HepG2 (cell line): ENCODE data around the gene RANBP17. TPM values are rescaled to one million over a fixed set of nuclear protein-coding genes. Genes with fewer than 3 reads are reported as not detected.

Experiments used
- ATAC-seq: fragments of 200-7000 bp; cut with Tn5 transposase; 3 replicates; pipeline ENCODE4 v1.9.1; 2020; ENCODE audit warnings: mild to moderate bottlenecking, moderate library complexity
- BruUV-seq: library from RNA; stranded (reverse); fragments of 400-500 nt; replicated peaks from 2 replicates; lab custom pipeline; 2021; lab: Mats Ljungman, UMichigan
- CTCF ChIA-PET: fragments of 300-600 bp; formaldehyde crosslinking; extraction: SDS; loops from one replicate; lab custom pipeline; 2021; ENCODE audit warnings: low total read pairs, inconsistent platforms, low intra/inter-chr PET ratio; lab: Yijun Ruan, JAX
- POLR2A ChIA-PET: fragments of 350-600 bp; sonication (Branson Sonifier 250); formaldehyde crosslinking; loops from one replicate; lab custom pipeline; 2020; ENCODE audit warnings: antibody characterized with exemption, inconsistent platforms; lab: Yijun Ruan, JAX
- DNase-seq: peaks from one replicate; pipeline ENCODE4 v3.0.0-alpha.2; 2015; ENCODE audit warnings: low spot score
- FAIRE-seq: peaks from 3 replicates; lab custom pipeline; 2011; peaks lifted over from hg19 to GRCh38; lab: Jason Lieb, UNC
- H2AFZ ChIP-seq: one replicate; pipeline ENCODE4 v1.6.1; 2011; ENCODE audit warnings: low read length, inconsistent platforms
- H3K27ac ChIP-seq: fragments of 300-600 bp; 3 replicates; pipeline ENCODE4 v1.8.0; 2011; ENCODE audit warnings: mixed run types, mild to moderate bottlenecking, mixed read lengths, low read length, inconsistent platforms; ENCODE audit not compliant: insufficient read depth; ENCODE audit errors: extremely low read length
- H3K27me3 ChIP-seq, 2 experiments: fragments of 200-600 bp in 1 of 2; 2 replicates in 1 of 2; 3 replicates in 1 of 2; pipeline versions ENCODE4 v1.6.0 to v1.8.0; 2011; ENCODE audit warnings: low read length in 2 of 2, mild to moderate bottlenecking in 2 of 2, moderate library complexity in 2 of 2, inconsistent platforms in 1 of 2; ENCODE audit not compliant: insufficient read depth in 2 of 2, control insufficient read depth in 1 of 2
- H3K36me3 ChIP-seq, 2 experiments: fragments of 200-600 bp in 1 of 2; replicated peaks in 1 of 2; 2 replicates in 1 of 2; 3 replicates in 1 of 2; pipeline versions ENCODE4 v1.5.1 to v1.8.0; 2011; ENCODE audit warnings: low read length in 2 of 2, inconsistent platforms in 1 of 2; ENCODE audit not compliant: insufficient read depth in 2 of 2, control insufficient read depth in 1 of 2
- H3K4me1 ChIP-seq: 2 replicates; pipeline ENCODE4 v1.5.1; 2012; ENCODE audit warnings: low read length, inconsistent platforms; ENCODE audit not compliant: insufficient read depth
- H3K4me2 ChIP-seq: 2 replicates; pipeline ENCODE4 v1.6.0; 2011; ENCODE audit warnings: low read depth, low read length, inconsistent platforms
- H3K4me3 ChIP-seq, 3 experiments: fragments of 200-600 bp in 1 of 3; sonication (generic), shearing (Covaris generic) in 1 of 3; replicated peaks in 1 of 3; 2 replicates each; pipeline ENCODE4 v1.5.1; 2011 to 2016; ENCODE audit warnings: low read length in 3 of 3, inconsistent platforms in 2 of 3, low read depth in 2 of 3, mild to moderate bottlenecking in 2 of 3, control low read depth in 1 of 3, mixed read lengths in 1 of 3; ENCODE audit not compliant: insufficient read depth in 1 of 3
- H3K79me2 ChIP-seq: one replicate; pipeline ENCODE4 v1.6.1; 2011; ENCODE audit warnings: low read length, inconsistent platforms; ENCODE audit not compliant: insufficient read depth
- H3K9ac ChIP-seq: 2 replicates; pipeline ENCODE4 v1.6.0; 2011; ENCODE audit warnings: mild to moderate bottlenecking, low read depth, low read length, inconsistent platforms; ENCODE audit not compliant: insufficient read depth
- H3K9me3 ChIP-seq: 2 replicates; pipeline ENCODE4 v1.5.1; 2012; ENCODE audit warnings: mild to moderate bottlenecking, low read length
- H4K20me1 ChIP-seq: 2 replicates; pipeline ENCODE4 v1.6.0; 2011; ENCODE audit warnings: inconsistent platforms, mild to moderate bottlenecking, low read length, moderate library complexity; ENCODE audit not compliant: insufficient read depth
- BHLHE40 ChIP-seq: IDR thresholded peaks from 2 replicates; pipeline ENCODE4 v1.6.1; 2011; ENCODE audit warnings: low read length, improper control_type of control experiment
- CREB1 ChIP-seq, 2 experiments: fragments of 450-650 bp in 1 of 2; IDR thresholded peaks; 2 replicates each; pipeline ENCODE4 v1.6.1; 2016 to 2017; ENCODE audit warnings: control low read depth in 1 of 2, mild to moderate bottlenecking in 1 of 2, missing compliant biosample characterization in 1 of 2, missing genetic modification characterization in 1 of 2
- HNF1B ChIP-seq: sonication (generic); formaldehyde crosslinking; IDR thresholded peaks from 2 replicates; pipeline ENCODE4 v1.5.1; 2020; ENCODE audit warnings: mild to moderate bottlenecking, moderate library complexity, missing genetic modification reagents
- ONECUT2 ChIP-seq: sonication (generic); formaldehyde crosslinking; IDR thresholded peaks from 2 replicates; pipeline ENCODE4 v1.4.0; 2020; ENCODE audit warnings: missing genetic modification reagents
- SOX6 ChIP-seq, 2 experiments: fragments of 450-650 bp in 1 of 2; sonication (generic) in 1 of 2; formaldehyde crosslinking in 1 of 2; IDR thresholded peaks; 2 replicates each; pipeline versions ENCODE4 v1.4.0 to v1.6.1; 2017 to 2020; ENCODE audit warnings: antibody characterized with exemption in 1 of 2, mild to moderate bottlenecking in 1 of 2, missing genetic modification reagents in 1 of 2
- SRY ChIP-seq: sonication (generic); formaldehyde crosslinking; IDR thresholded peaks from 2 replicates; pipeline ENCODE4 v1.8.0; 2022; ENCODE audit warnings: mild to moderate bottlenecking, missing genetic modification reagents
- TEAD3 ChIP-seq: optimal IDR thresholded peaks from 2 replicates; pipeline ENCODE3; 2016; ENCODE audit warnings: borderline replicate concordance
- TRIM22 ChIP-seq: fragments of 450-650 bp; IDR thresholded peaks from 2 replicates; pipeline ENCODE4 v1.6.1; 2017
- ZBTB10 ChIP-seq: sonication (generic); formaldehyde crosslinking; IDR thresholded peaks from 2 replicates; pipeline ENCODE4 v1.4.0; 2020; ENCODE audit warnings: missing genetic modification reagents, borderline replicate concordance
- ZFP90 ChIP-seq: sonication (generic); formaldehyde crosslinking; IDR thresholded peaks from 2 replicates; pipeline ENCODE4 v1.8.0; 2022; ENCODE audit warnings: missing genetic modification reagents, mild to moderate bottlenecking, inconsistent platforms, borderline replicate concordance
- ZNF432 ChIP-seq: sonication (generic); formaldehyde crosslinking; IDR thresholded peaks from 2 replicates; pipeline ENCODE4 v1.5.0; 2020; ENCODE audit warnings: missing genetic modification reagents, mild to moderate bottlenecking, borderline replicate concordance
- ZNF713 ChIP-seq: sonication (generic); formaldehyde crosslinking; IDR thresholded peaks from 2 replicates; pipeline ENCODE4 v1.4.0; 2020; ENCODE audit warnings: mild to moderate bottlenecking, missing genetic modification reagents
- whole genome bisulfite sequencing: methylation state at CpG from one replicate; pipeline ENCODE4 v1.1.6; 2017; ENCODE audit warnings: low lambda C conversion rate; 5-methylcytosine and 5-hydroxymethylcytosine counted together
- in situ Hi-C: cut with HindIII; loops from 2 replicates; pipeline ENCODE4 v1.10.0; 2017; ENCODE audit warnings: low pct_unique_long_range_greater_than_20kb; ENCODE audit not compliant: extremely low pct_ligation_motif_present
- intact Hi-C: fragments of 100-400 bp; cut with micrococcal nuclease; formaldehyde crosslinking; loops from one replicate; pipeline ENCODE4 v1.10.0; 2022; ENCODE audit not compliant: unreplicated experiment
- polyA plus RNA-seq, 8 experiments: library from polyadenylated mRNA; depleted of rRNA in 3 of 8; stranded (reverse) in 7 of 8; unstranded in 1 of 8; fragments of >200 nt; fragmentation: Illumina TruSeq in 4 of 8; extraction: Trizol in 4 of 8; gene quantifications; 2 replicates each; pipeline versions ENCODE4 v1.2.1 to v1.2.3, GENCODE V29; 2011 to 2016; ENCODE audit warnings: low read depth in 4 of 8, missing spikeins in 1 of 8, mixed read lengths in 1 of 8; ENCODE audit not compliant: insufficient read depth in 1 of 8
- total RNA-seq, 5 experiments: library from RNA; depleted of rRNA; stranded (reverse); fragments of >200 nt; fragmentation: Illumina TruSeq; extraction: Trizol; gene quantifications; 2 replicates each; pipeline ENCODE4 v1.2.3, GENCODE V29; 2016; ENCODE audit warnings: low read depth in 1 of 5
- TF ChIP-seq, protein P1 (sequence below): sonication (generic); formaldehyde crosslinking; IDR thresholded peaks from 2 replicates; pipeline ENCODE4 v1.9.0; 2021; ENCODE audit warnings: missing genetic modification reagents, borderline replicate concordance
- TF ChIP-seq, protein P2 (sequence below): sonication (generic); formaldehyde crosslinking; IDR thresholded peaks from 2 replicates; pipeline ENCODE4 v1.8.0; 2022; ENCODE audit warnings: missing genetic modification reagents, mild to moderate bottlenecking, borderline replicate concordance

Gene RANBP17
- total and polyA plus RNA-seq, 2 of the 13 experiments (the other 11 are each of a cell fraction or from before 2014, with no cell fraction given): not detected

DNA sequence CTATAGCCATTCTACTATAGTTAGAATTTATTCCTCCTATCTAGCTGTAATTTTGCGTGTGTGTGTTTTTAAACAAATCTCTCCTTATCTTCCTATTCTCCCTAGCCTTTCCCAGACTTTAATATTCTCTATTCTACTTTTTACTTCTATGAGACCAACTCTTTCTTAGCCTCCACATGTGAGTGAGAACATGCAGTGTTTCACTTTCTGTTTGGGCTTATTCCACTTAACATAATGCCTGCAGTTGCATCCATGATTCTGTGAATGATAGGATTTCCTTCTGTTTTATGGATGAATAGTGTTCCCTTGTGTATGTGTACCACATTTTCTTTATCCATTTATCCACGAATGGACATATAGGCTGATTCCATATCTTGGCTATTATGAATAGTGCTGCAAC, 254.9 kb downstream of the RANBP17 start:
- Histone ChIP-seq H3K4me1 (no peaks in the 10 kb centered on the region), H3K36me3 (no peaks in the 10 kb centered on the region), H3K27ac (no peak overlapping the region), H3K9me3 (no peaks in the 10 kb centered on the region), H3K9ac (no peak overlapping the region), H4K20me1 (no peaks in the 10 kb centered on the region), H3K79me2 (no peaks in the 10 kb centered on the region), H3K27me3 (no peaks in the 10 kb centered on the region; a peak in 1 of 5 replicates), H2AFZ (no peak overlapping the region), H3K4me3 (no peak overlapping the region), H3K4me2 (no peak overlapping the region)
- in situ Hi-C loops: no loop called here
- no TSS peak for BruUV-seq
- ATAC-seq (no peak), DNase-seq (no peak), FAIRE-seq (no peak)
- intact Hi-C loops: no loop called here
- POLR2A ChIA-PET: no interaction called here
- WGBS: 2% methylated on average over 2 of the region's 2 CpGs
- CTCF ChIA-PET: no interaction called here
- TF ChIP-seq, protein P1, sequence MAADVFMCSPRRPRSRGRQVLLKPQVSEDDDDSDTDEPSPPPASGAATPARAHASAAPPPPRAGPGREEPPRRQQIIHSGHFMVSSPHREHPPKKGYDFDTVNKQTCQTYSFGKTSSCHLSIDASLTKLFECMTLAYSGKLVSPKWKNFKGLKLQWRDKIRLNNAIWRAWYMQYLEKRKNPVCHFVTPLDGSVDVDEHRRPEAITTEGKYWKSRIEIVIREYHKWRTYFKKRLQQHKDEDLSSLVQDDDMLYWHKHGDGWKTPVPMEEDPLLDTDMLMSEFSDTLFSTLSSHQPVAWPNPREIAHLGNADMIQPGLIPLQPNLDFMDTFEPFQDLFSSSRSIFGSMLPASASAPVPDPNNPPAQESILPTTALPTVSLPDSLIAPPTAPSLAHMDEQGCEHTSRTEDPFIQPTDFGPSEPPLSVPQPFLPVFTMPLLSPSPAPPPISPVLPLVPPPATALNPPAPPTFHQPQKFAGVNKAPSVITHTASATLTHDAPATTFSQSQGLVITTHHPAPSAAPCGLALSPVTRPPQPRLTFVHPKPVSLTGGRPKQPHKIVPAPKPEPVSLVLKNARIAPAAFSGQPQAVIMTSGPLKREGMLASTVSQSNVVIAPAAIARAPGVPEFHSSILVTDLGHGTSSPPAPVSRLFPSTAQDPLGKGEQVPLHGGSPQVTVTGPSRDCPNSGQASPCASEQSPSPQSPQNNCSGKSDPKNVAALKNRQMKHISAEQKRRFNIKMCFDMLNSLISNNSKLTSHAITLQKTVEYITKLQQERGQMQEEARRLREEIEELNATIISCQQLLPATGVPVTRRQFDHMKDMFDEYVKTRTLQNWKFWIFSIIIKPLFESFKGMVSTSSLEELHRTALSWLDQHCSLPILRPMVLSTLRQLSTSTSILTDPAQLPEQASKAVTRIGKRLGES: no peak
- TF ChIP-seq, protein P2, sequence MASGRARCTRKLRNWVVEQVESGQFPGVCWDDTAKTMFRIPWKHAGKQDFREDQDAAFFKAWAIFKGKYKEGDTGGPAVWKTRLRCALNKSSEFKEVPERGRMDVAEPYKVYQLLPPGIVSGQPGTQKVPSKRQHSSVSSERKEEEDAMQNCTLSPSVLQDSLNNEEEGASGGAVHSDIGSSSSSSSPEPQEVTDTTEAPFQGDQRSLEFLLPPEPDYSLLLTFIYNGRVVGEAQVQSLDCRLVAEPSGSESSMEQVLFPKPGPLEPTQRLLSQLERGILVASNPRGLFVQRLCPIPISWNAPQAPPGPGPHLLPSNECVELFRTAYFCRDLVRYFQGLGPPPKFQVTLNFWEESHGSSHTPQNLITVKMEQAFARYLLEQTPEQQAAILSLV: no peak
- TF ChIP-seq SOX6 (IDR thresholded peaks at IDR 0.05) (no peak), SOX6 (CRISPR knock-in tag; IDR thresholded peaks at IDR 0.05) (no peak), TEAD3 (CRISPR knock-in tag) (no peak), SRY (CRISPR knock-in tag) (no peak), BHLHE40 (no peak), TRIM22 (no peak), ZFP90 (no peak), HNF1B (CRISPR knock-in tag) (no peak), ONECUT2 (CRISPR knock-in tag) (no peak), CREB1 (IDR thresholded peaks at IDR 0.05) (no peak), CREB1 (CRISPR knock-in tag; IDR thresholded peaks at IDR 0.05) (no peak), ZNF432 (CRISPR knock-in tag) (no peak), ZNF713 (CRISPR knock-in tag) (no peak), ZBTB10 (CRISPR knock-in tag) (no peak)
